Sciatic nerve (tissue), 2 donors: ENCODE results near the gene TPCN1. TPM values are rescaled to one million over a fixed set of nuclear protein-coding genes. Genes with fewer than 3 reads are reported as not detected.
A peak's percentile ranks its signal among the peaks of the same experiment; 100 is the strongest.

Experiments used
- ATAC-seq: fragments of 200-7000 bp; cut with Tn5 transposase; one replicate; pipeline ENCODE4 v1.9.1; 2020; ENCODE audit warnings: mild to moderate bottlenecking, moderate library complexity
- DNase-seq: peaks from one replicate; pipeline ENCODE4 v3.0.0-alpha.2; 2020; ENCODE audit warnings: low spot score
- intact Hi-C: fragments of 100-400 bp; cut with DNase I; formaldehyde crosslinking; loops from one replicate; pipeline ENCODE4 v1.14.2; 2022
- total RNA-seq: library from RNA; stranded (reverse); fragmentation: NEBNext Ultra II Directional; extraction: Animal tissue kit (Norgen Biotek cat#: 25700); gene quantifications from one replicate; pipeline ENCODE4 v1.2.1, GENCODE V29; 2021
- donor health status: DM: no; HTN: no; CAD: no.
- donor health status: DM: no; HTN: no; CAD: no.

Gene TPCN1
- total RNA-seq, 1 donor from 2014 or later, result 90.6 TPM

- DNase-seq (no peak), ATAC-seq (no peak)
- intact Hi-C loops, result no loop called here
Observed at GRCh38 chr12:113295886-113296556, 74.8 kb downstream of the TPCN1 start.

- DNase-seq, result no peak
- peak; percentile 1 for ATAC-seq
- intact Hi-C loops, result no loop called here
Observed at GRCh38 chr12:113296557-113297213, 75.4 kb downstream of the TPCN1 start.

- intact Hi-C loops, result no loop called here
- DNase-seq (no peak), ATAC-seq (peak; percentile 3)
Observed at GRCh38 chr12:113297214-113297587, 75.9 kb downstream of the TPCN1 start.

- intact Hi-C loops, result no loop called here
- DNase-seq (no peak), ATAC-seq (peak; percentile 1)
Observed at GRCh38 chr12:113297621-113298471, 76.6 kb downstream of the TPCN1 start.

- ATAC-seq (peak; percentile 14), DNase-seq (no peak)
- intact Hi-C loops, result no loop called here
Observed at GRCh38 chr12:113298472-113298817, 77.2 kb downstream of the TPCN1 start.

- DNase-seq (no peak), ATAC-seq (peak; percentile 24)
- intact Hi-C loops, result no loop called here
Observed at GRCh38 chr12:113298861-113299545, 77.7 kb downstream of the TPCN1 start.

- DNase-seq (no peak), ATAC-seq (peak; percentile 43)
- intact Hi-C loops, result no loop called here
Observed at GRCh38 chr12:113299619-113300237, 78.5 kb downstream of the TPCN1 start.

- intact Hi-C loops, result no loop called here
- ATAC-seq, result no peak
- no peak for DNase-seq
Observed at GRCh38 chr12:113301811-113302210, 80.5 kb downstream of the TPCN1 start.

- ATAC-seq (no peak), DNase-seq (no peak)
- intact Hi-C loops, result no loop called here
Observed at GRCh38 chr12:113302466-113302865, 81.2 kb downstream of the TPCN1 start.

- intact Hi-C loops, result no loop called here
- DNase-seq (no peak), ATAC-seq (no peak)
Observed at GRCh38 chr12:113302886-113303640, 81.8 kb downstream of the TPCN1 start.

GRCh38 chr12:113305281-113305856 is 84.1 kb downstream of the TPCN1 start:
- no peak for ATAC-seq
- no peak for DNase-seq
- intact Hi-C loops, result no loop called here

- intact Hi-C loops, result no loop called here
- DNase-seq (no peak), ATAC-seq (no peak)
Observed at GRCh38 chr12:113306382-113306781, 85.1 kb downstream of the TPCN1 start.

- ATAC-seq, result no peak
- intact Hi-C loops, result no loop called here
- DNase-seq, result no peak
Observed at GRCh38 chr12:113310489-113310888, 89.2 kb downstream of the TPCN1 start.

- intact Hi-C loops, result no loop called here
- no peak for DNase-seq
- no peak for ATAC-seq
Observed at GRCh38 chr12:113314121-113314529, 92.9 kb downstream of the TPCN1 start.

- DNase-seq (no peak), ATAC-seq (no peak)
- intact Hi-C loops, result no loop called here
Observed at GRCh38 chr12:113315358-113315757, 94.1 kb downstream of the TPCN1 start.

- ATAC-seq (no peak), DNase-seq (no peak)
- intact Hi-C loops, result no loop called here
Observed at GRCh38 chr12:113316155-113316554, 94.9 kb downstream of the TPCN1 start.

- ATAC-seq (no peak), DNase-seq (no peak)
- intact Hi-C loops, result no loop called here
Observed at GRCh38 chr12:113317122-113317521, 95.9 kb downstream of the TPCN1 start.

- intact Hi-C loops, result no loop called here
- ATAC-seq (no peak), DNase-seq (no peak)
Observed at GRCh38 chr12:113318046-113318656, 96.9 kb downstream of the TPCN1 start.
